ENCODE results near the gene AUP1. TPM values are rescaled to one million over a fixed set of nuclear protein-coding genes. Genes with fewer than 3 reads are reported as not detected.

AUP1 gene
- total RNA-seq, 1 donor from 2014 or later: 57.4 TPM

DNA sequence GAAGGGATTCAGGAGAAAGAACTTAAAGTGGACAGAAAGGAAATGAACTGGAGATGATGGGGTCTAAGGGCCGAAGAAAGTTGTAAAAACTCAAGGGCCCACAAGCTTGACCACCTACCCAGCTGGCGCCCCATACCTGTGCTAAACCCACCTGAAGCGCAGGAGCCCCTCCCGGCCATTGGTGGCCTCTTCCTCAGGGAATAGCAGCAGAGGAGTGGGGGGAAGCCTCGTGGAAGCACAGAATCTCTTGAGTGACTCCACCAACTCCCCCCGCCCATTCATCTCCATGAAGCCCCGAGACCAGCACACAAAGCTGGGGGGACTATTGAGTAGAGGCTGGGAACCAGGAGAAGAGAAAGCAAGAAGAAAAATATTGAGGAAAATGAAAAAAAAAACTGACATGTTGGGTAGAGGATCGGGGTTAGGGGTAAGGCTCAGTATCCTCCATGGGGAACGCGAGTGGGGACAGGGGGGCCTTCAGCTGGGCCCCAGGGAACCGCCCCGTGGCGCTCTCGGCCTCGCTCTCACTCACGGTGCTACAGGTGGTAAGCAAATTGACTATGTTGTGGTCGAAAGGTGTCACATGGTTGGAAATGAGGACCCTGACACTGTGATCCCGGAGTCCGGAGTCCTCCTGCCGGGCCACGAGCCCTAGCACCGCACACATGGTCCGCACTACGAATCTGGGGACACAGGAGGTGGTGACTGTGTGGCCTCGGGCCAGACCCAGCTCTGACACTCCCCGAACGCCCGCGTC is 728 bp downstream of the AUP1 start:
- Histone ChIP-seq H3K4me3 (ENCODE audit: low read length in 3 of 3) (peak overlapping the region; percentile 93 to 99 (median 99)), H3K9me3 (ENCODE audit: control insufficient read depth in 3 of 3, low read length in 3 of 3) (no peaks in the 10 kb centered on the region), H3K36me3 (ENCODE audit: control insufficient read depth in 3 of 3, insufficient read depth in 3 of 3, low read length in 3 of 3) (peaks cover 48 to 61% (median 50%) of the 10 kb centered on the region in 3 donors), H3K27me3 (ENCODE audit: control insufficient read depth in 3 of 3, insufficient read depth in 3 of 3, low read length in 3 of 3) (no peaks in the 10 kb centered on the region), H3K9ac (ENCODE audit: low read depth in 1 of 3, low read length in 3 of 3) (peak overlapping the region; percentile 89 to 100 (median 100)), H3K4me1 (ENCODE audit: control insufficient read depth in 3 of 3, insufficient read depth in 3 of 3, low read length in 3 of 3) (peaks cover 25 to 31% (median 29%) of the 10 kb centered on the region in 3 donors), H3K27ac (ENCODE audit: low read depth, low read length) (peak overlapping the region; percentile 82)

DNA sequence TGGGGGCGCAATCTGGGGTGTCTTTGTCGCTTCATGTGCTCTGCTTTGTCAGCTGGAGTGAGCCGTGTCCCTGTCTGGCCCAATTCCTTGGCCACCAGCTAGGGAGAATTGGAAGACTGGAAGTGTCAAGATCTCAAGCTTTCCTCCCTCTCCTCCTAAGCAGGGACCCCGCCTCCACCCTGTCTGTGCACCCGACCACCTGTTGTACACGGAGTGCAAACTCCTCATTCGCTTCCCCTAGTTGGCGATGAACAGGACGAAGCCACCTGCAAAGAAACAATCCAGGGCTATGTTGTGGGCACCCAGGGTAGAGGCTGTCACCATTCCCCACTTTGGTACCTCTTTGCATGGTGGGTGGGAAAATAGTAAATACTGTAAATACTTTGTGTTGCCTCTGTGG is 1.8 kb downstream of the AUP1 start:
- no peak overlapping the region for H3K27ac ChIP-seq (ENCODE audit: low read depth, low read length)
- peak overlapping the region in 1 of 3 donors; percentile 93 for H3K4me3 ChIP-seq (ENCODE audit: low read length in 3 of 3)
- H3K36me3 ChIP-seq (ENCODE audit: control insufficient read depth in 3 of 3, insufficient read depth in 3 of 3, low read length in 3 of 3): peaks cover 39 to 52% (median 40%) of the 10 kb centered on the region in 3 donors
- H3K4me1 ChIP-seq (ENCODE audit: control insufficient read depth in 3 of 3, insufficient read depth in 3 of 3, low read length in 3 of 3): peaks cover 25 to 31% (median 29%) of the 10 kb centered on the region in 3 donors
- no peaks in the 10 kb centered on the region for H3K9me3 ChIP-seq (ENCODE audit: control insufficient read depth in 3 of 3, low read length in 3 of 3)
- H3K9ac ChIP-seq (ENCODE audit: low read depth in 1 of 3, low read length in 3 of 3): no peak overlapping the region
- H3K27me3 ChIP-seq (ENCODE audit: control insufficient read depth in 3 of 3, insufficient read depth in 3 of 3, low read length in 3 of 3): no peaks in the 10 kb centered on the region

DNA sequence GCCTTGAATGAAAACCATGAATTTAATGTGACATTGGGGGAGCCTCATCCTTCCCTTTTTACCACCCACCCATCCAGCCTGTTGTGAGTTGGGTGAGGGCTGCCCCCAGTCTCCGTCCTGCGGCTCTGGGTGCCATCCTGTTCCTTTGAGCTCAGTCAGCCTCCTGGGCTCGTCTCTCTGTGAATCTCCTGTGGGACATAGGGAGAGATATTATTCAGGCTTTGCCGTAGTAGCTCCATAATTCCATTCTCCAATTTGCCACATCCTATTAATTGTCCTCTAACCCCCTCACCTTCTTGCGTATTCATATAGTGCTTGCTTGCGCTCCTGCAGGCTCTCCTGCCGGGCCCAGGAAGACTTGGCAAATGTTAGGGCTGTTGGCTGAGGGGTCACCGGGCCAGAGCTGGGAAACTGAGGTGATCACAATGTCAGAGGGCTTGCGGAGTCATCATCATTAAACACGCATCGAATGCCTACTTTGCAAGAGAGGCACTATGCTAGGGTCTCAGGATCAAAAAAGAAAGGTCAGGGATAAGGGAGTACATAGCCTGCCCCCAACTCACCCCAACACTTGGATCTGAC is 2.8 kb downstream of the AUP1 start:
- H3K9ac ChIP-seq (ENCODE audit: low read depth in 1 of 3, low read length in 3 of 3): no peak overlapping the region
- H3K36me3 ChIP-seq (ENCODE audit: control insufficient read depth in 3 of 3, insufficient read depth in 3 of 3, low read length in 3 of 3): peaks cover 30 to 45% (median 36%) of the 10 kb centered on the region in 3 donors
- peaks cover 25 to 31% (median 29%) of the 10 kb centered on the region in 3 donors for H3K4me1 ChIP-seq (ENCODE audit: control insufficient read depth in 3 of 3, insufficient read depth in 3 of 3, low read length in 3 of 3)
- no peaks in the 10 kb centered on the region for H3K9me3 ChIP-seq (ENCODE audit: control insufficient read depth in 3 of 3, low read length in 3 of 3)
- no peak overlapping the region for H3K4me3 ChIP-seq (ENCODE audit: low read length in 3 of 3)
- H3K27ac ChIP-seq (ENCODE audit: low read depth, low read length): no peak overlapping the region
- peaks cover 0 to 3% (median 0%) of the 10 kb centered on the region in 3 donors for H3K27me3 ChIP-seq (ENCODE audit: control insufficient read depth in 3 of 3, insufficient read depth in 3 of 3, low read length in 3 of 3)

DNA sequence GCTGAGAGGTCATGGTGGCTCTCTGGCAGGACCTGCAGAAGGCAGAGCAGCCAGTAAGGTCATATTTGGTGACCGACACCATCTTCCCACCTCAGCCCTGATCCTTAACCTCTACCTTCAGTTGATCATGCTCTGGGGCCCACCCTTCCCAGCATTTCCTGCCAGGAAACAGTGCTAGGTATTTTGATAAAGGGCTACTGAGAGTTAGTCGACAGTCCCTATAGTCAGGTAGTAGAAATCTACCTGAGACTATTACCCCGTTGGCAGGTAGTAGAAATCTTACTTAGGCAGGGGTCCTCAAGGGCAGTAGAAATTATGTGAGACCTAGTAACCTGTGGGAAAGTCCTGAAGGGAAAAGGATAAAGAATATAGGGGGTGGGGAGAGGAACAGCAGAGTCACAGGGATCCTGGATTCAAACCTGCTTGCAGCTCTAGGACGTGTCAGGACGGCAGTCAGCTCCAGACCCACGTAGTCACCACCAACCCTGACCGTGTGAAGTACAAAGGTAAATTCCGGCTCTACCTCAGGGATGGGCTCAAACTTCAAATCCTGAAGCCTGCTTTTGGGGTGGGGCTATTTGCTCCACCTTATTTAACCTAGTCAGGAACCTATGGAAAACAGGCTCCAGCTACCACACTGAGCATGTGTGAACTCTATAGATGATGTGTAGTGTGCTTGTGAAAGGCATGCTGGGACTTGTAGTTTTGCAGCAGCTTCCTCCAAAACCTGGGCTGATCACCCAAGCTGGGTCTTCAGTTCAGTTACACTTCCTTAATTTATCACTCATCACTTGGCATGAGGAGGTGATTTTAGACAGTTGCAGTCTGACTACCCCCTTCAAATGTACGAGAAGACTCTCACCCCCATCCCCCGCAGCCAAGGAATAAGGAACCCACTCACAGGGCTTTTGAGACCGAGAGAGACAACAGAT is 3.5 kb downstream of the AUP1 start, which contains the start of gene DQX1:
TSS of gene DQX1 (minus strand) at position 515 of the 932 bp plus-strand sequence. CDS start at position 13, 502 bp downstream.
- H3K36me3 ChIP-seq (ENCODE audit: control insufficient read depth in 3 of 3, insufficient read depth in 3 of 3, low read length in 3 of 3): peaks cover 28 to 39% (median 32%) of the 10 kb centered on the region in 3 donors
- H3K4me3 ChIP-seq (ENCODE audit: low read length in 3 of 3): no peak within 1 kb of the TSS
- no peak within 1 kb of the TSS for H3K9ac ChIP-seq (ENCODE audit: low read depth in 1 of 3, low read length in 3 of 3)
- H3K27ac ChIP-seq (ENCODE audit: low read depth, low read length): no peak within 1 kb of the TSS
- H3K27me3 ChIP-seq (ENCODE audit: control insufficient read depth in 3 of 3, insufficient read depth in 3 of 3, low read length in 3 of 3): peaks cover 0 to 4% (median 0%) of the 10 kb centered on the region in 3 donors
- peaks cover 19 to 24% (median 23%) of the 10 kb centered on the region in 3 donors for H3K4me1 ChIP-seq (ENCODE audit: control insufficient read depth in 3 of 3, insufficient read depth in 3 of 3, low read length in 3 of 3)
- no peaks in the 10 kb centered on the region for H3K9me3 ChIP-seq (ENCODE audit: control insufficient read depth in 3 of 3, low read length in 3 of 3)

DNA sequence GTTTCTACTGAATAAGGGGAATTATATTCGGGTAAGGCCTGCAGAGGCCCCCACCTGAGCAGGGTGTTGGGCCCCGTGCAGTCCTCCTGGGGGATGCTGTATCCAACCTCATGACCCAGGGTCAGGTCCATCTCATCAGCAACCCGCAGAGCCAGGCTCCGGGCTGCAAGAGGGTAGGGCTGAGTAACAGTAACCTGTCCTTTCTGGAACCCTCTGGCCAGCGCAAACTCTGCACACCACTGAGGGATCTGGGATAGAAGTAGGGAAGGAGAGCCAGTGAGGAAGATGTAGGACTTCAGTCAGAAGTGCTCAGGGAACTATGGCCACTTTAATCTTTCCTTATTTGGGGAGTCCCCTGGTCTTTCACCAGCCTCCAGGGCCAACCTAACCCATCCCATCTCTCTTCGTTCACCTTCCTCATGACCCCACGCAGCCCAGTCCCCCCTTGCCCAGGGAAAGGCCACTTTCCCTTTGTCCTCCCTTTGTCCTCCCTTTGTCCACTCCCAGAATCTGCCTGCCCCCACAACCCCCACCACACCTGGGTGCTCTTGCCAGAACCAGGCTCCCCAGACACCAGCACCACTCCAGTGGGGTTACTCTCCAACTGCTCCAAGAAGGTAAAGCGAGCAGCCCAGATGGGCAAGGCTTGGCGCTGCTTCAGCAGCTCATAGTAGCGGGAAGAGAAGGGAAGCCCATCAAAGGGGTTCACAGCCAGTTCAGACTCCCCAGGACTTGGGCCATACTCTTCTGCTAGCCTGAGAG is 4.4 kb downstream of the AUP1 start:
- H3K27me3 ChIP-seq (ENCODE audit: control insufficient read depth in 3 of 3, insufficient read depth in 3 of 3, low read length in 3 of 3): peaks cover 7 to 8% (median 8%) of the 10 kb centered on the region in 3 donors
- H3K9me3 ChIP-seq (ENCODE audit: control insufficient read depth in 3 of 3, low read length in 3 of 3): no peaks in the 10 kb centered on the region
- peaks cover 13 to 17% (median 17%) of the 10 kb centered on the region in 3 donors for H3K4me1 ChIP-seq (ENCODE audit: control insufficient read depth in 3 of 3, insufficient read depth in 3 of 3, low read length in 3 of 3)
- H3K9ac ChIP-seq (ENCODE audit: low read depth in 1 of 3, low read length in 3 of 3): no peak overlapping the region
- H3K4me3 ChIP-seq (ENCODE audit: low read length in 3 of 3): no peak overlapping the region
- H3K27ac ChIP-seq (ENCODE audit: low read depth, low read length): no peak overlapping the region
- H3K36me3 ChIP-seq (ENCODE audit: control insufficient read depth in 3 of 3, insufficient read depth in 3 of 3, low read length in 3 of 3): peaks cover 28 to 35% (median 30%) of the 10 kb centered on the region in 3 donors

DNA sequence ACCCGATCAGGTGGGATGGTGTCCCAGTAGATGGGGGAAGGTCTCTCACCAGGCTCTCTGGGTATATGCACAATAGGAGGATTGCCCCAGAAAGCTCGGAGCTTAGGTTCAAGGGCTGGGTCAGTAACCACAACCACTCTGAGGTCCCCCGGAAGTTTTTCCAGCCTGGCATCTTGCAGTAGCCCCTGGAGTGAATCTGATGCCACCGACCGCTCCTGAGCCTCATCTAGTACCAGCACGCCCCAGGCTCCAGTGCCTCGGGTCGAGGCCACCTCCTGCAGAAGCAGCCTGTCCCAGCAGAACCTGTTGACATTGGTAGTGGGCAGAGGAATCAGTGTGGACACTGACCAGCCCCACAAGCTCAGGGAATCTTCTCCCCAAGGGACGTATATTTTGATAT is 5.5 kb downstream of the AUP1 start:
- Histone ChIP-seq H3K9me3 (ENCODE audit: control insufficient read depth in 3 of 3, low read length in 3 of 3) (no peaks in the 10 kb centered on the region), H3K4me1 (ENCODE audit: control insufficient read depth in 3 of 3, insufficient read depth in 3 of 3, low read length in 3 of 3) (peaks cover 11 to 15% (median 14%) of the 10 kb centered on the region in 3 donors), H3K9ac (ENCODE audit: low read depth in 1 of 3, low read length in 3 of 3) (no peak overlapping the region), H3K27ac (ENCODE audit: low read depth, low read length) (no peak overlapping the region), H3K27me3 (ENCODE audit: control insufficient read depth in 3 of 3, insufficient read depth in 3 of 3, low read length in 3 of 3) (peaks cover 18 to 19% (median 18%) of the 10 kb centered on the region in 3 donors), H3K36me3 (ENCODE audit: control insufficient read depth in 3 of 3, insufficient read depth in 3 of 3, low read length in 3 of 3) (peaks cover 28 to 35% (median 30%) of the 10 kb centered on the region in 3 donors), H3K4me3 (ENCODE audit: low read length in 3 of 3) (no peak overlapping the region)

DNA sequence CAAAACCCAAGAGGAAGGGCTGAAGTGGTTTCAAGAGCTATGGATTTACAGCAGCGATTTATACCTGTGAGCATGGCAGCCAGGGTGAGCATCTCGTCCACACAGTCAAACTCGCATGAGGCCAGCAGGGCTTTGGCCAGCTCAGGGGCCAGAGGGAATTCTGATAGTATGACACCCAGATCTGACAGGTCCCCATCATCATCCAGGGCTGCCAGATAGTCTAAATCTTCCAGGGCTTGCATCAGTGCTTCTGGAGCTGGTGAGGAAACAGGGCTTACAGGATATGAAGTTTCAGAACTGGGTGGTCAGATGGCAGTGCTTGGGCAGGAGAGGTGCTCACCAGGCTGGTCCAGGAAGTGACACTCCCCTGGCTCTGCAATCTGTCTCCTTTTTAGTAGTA is 7.0 kb downstream of the AUP1 start:
- Histone ChIP-seq H3K4me1 (ENCODE audit: control insufficient read depth in 3 of 3, insufficient read depth in 3 of 3, low read length in 3 of 3) (no peaks in the 10 kb centered on the region), H3K4me3 (ENCODE audit: low read length in 3 of 3) (no peak overlapping the region), H3K36me3 (ENCODE audit: control insufficient read depth in 3 of 3, insufficient read depth in 3 of 3, low read length in 3 of 3) (peaks cover 18 to 21% (median 20%) of the 10 kb centered on the region in 3 donors), H3K27me3 (ENCODE audit: control insufficient read depth in 3 of 3, insufficient read depth in 3 of 3, low read length in 3 of 3) (peaks cover 33 to 34% (median 33%) of the 10 kb centered on the region in 3 donors), H3K9me3 (ENCODE audit: control insufficient read depth in 3 of 3, low read length in 3 of 3) (no peaks in the 10 kb centered on the region), H3K9ac (ENCODE audit: low read depth in 1 of 3, low read length in 3 of 3) (no peak overlapping the region), H3K27ac (ENCODE audit: low read depth, low read length) (no peak overlapping the region)

DNA sequence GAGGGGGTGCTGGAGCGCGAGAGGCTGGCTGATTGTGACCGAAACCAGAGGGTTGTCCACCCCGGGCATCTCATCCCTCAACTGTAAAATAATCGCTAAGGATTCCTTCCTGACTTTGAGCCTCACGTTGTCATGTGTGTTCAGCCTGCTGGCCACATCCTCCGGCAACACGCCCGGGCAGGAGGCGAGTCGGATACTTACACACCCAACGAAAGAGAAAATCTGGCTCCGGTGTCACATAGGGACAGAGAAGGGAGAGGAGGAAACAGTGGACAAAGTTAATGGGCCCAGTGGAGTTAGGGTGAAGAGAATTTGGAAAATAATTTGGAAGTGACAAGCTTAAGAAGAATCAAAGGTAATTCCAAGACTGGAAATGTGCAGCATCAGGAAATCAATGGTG is 12.9 kb downstream of the AUP1 start:
- Histone ChIP-seq H3K27ac (ENCODE audit: low read depth, low read length) (no peak overlapping the region), H3K4me3 (ENCODE audit: low read length in 3 of 3) (peak overlapping the region in 2 of 3 donors; percentile 41 to 57), H3K36me3 (ENCODE audit: control insufficient read depth in 3 of 3, insufficient read depth in 3 of 3, low read length in 3 of 3) (no peaks in the 10 kb centered on the region), H3K27me3 (ENCODE audit: control insufficient read depth in 3 of 3, insufficient read depth in 3 of 3, low read length in 3 of 3) (peaks cover 83 to 88% (median 86%) of the 10 kb centered on the region in 3 donors), H3K9ac (ENCODE audit: low read depth in 1 of 3, low read length in 3 of 3) (no peak overlapping the region), H3K9me3 (ENCODE audit: control insufficient read depth in 3 of 3, low read length in 3 of 3) (no peaks in the 10 kb centered on the region), H3K4me1 (ENCODE audit: control insufficient read depth in 3 of 3, insufficient read depth in 3 of 3, low read length in 3 of 3) (peaks cover 12 to 15% (median 15%) of the 10 kb centered on the region in 3 donors)
